ENCODE results near the gene IQCK. TPM values are rescaled to one million over a fixed set of nuclear protein-coding genes. Genes with fewer than 3 reads are reported as not detected.

Gene IQCK
- total and polyA plus RNA-seq, 10 donors = 3.6 to 19.9 (median 7.4) TPM

- Histone ChIP-seq H3K4me3 (no peak overlapping the region), H3K27me3 (replicated peaks in 1 of 7) (no peaks in the 10 kb centered on the region), H3K36me3 (peaks cover 0 to 96% (median 54%) of the 10 kb centered on the region in 6 donors), H3K4me1 (no peaks in the 10 kb centered on the region), H3K27ac (no peak overlapping the region), H3K9me3 (no peaks in the 10 kb centered on the region)
- peak in 1 of 3 donors; percentile 17 for TF ChIP-seq POLR2AphosphoS5 (IDR thresholded peaks at IDR 0.05)
- no peak for TF ChIP-seq POLR2A (IDR thresholded peaks at IDR 0.05)
- peak; percentile 53 for DNase-seq
- WGBS, 5 donors = 93 to 99% (median 97%) methylated on average over 22 of the region's 22 CpGs
- intact Hi-C loops (cut with DNase I; ENCODE audit: low total_unique reads) = no loop called here
Observed at GRCh38 chr16:19709381-19710136, 8.5 kb upstream of the IQCK start.

- TF ChIP-seq POLR2A (IDR thresholded peaks at IDR 0.05) (no peak), POLR2AphosphoS5 (IDR thresholded peaks at IDR 0.05) (no peak)
- no peaks in the 10 kb centered on the region for H3K9me3 ChIP-seq
- peak; percentile 65 for DNase-seq
- no peak overlapping the region for H3K4me3 ChIP-seq
- no peaks in the 10 kb centered on the region for H3K4me1 ChIP-seq
- H3K36me3 ChIP-seq = peaks cover 0 to 92% (median 49%) of the 10 kb centered on the region in 6 donors
- 80 to 83% (median 81%) methylated on average over 23 of the region's 23 CpGs for whole genome bisulfite sequencing, 5 donors
- intact Hi-C loops (cut with DNase I; ENCODE audit: low total_unique reads) = no loop called here
- no peaks in the 10 kb centered on the region for H3K27me3 ChIP-seq (replicated peaks in 1 of 7)
- no peak overlapping the region for H3K27ac ChIP-seq
Observed at GRCh38 chr16:19710191-19710908, 7.7 kb upstream of the IQCK start.

GRCh38 chr16:19710991-19711545 is 7.0 kb upstream of the IQCK start:
- Histone ChIP-seq H3K36me3 (peaks cover 0 to 85% (median 44%) of the 10 kb centered on the region in 6 donors), H3K27me3 (replicated peaks in 1 of 7) (no peaks in the 10 kb centered on the region), H3K9me3 (no peaks in the 10 kb centered on the region), H3K27ac (no peak overlapping the region), H3K4me1 (peaks cover 0 to 5% (median 3%) of the 10 kb centered on the region in 6 donors), H3K4me3 (no peak overlapping the region)
- TF ChIP-seq POLR2A (IDR thresholded peaks at IDR 0.05) (no peak), POLR2AphosphoS5 (IDR thresholded peaks at IDR 0.05) (peak in 2 of 3 donors; percentile 9 to 48), CTCF (IDR thresholded peaks at IDR 0.05 in 8 of 11, conservative IDR thresholded peaks at IDR 0.05 in 3 of 11) (no peak)
- WGBS, 5 donors = 82 to 92% (median 86%) methylated on average over 13 of the region's 13 CpGs
- DNase-seq = peak; percentile 77
- intact Hi-C loops (cut with DNase I; ENCODE audit: low total_unique reads) = no loop called here

- H3K9me3 ChIP-seq = no peaks in the 10 kb centered on the region
- intact Hi-C loops (cut with DNase I; ENCODE audit: low total_unique reads) = no loop called here
- no peak overlapping the region for H3K4me3 ChIP-seq
- WGBS, 5 donors = 92 to 97% (median 95%) methylated on average over 12 of the region's 12 CpGs
- DNase-seq = peak; percentile 37
- no peak overlapping the region for H3K27ac ChIP-seq
- no peak for TF ChIP-seq CTCF (IDR thresholded peaks at IDR 0.05 in 8 of 11, conservative IDR thresholded peaks at IDR 0.05 in 3 of 11)
- no peak for TF ChIP-seq POLR2AphosphoS5 (IDR thresholded peaks at IDR 0.05)
- TF ChIP-seq POLR2A (IDR thresholded peaks at IDR 0.05) = no peak
- H3K36me3 ChIP-seq = peaks cover 0 to 80% (median 41%) of the 10 kb centered on the region in 6 donors
- no peaks in the 10 kb centered on the region for H3K27me3 ChIP-seq (replicated peaks in 1 of 7)
- peaks cover 0 to 10% (median 9%) of the 10 kb centered on the region in 6 donors for H3K4me1 ChIP-seq
Observed at GRCh38 chr16:19711643-19712042, 6.4 kb upstream of the IQCK start.
